Stimulated activated CD8-positive, alpha-beta memory T cell treated with anti-CD3 and anti-CD28 coated beads, Interleukin-12 subunit alpha, Interleukin-12 subunit beta, amount 100 ng/mL, for 24 hours (primary cell): ENCODE results near the gene MLN.

ENCODE experiments used
- DNase-seq: peaks from one replicate; pipeline ENCODE4 v3.0.0-alpha.2; 2020; ENCODE audit errors: extremely low read depth

The MLN gene

GRCh38 chr6:33813990-33814985 is 10.5 kb upstream of the MLN start:
- DNase-seq, result no peak

GRCh38 chr6:33813246-33813904 is 9.6 kb upstream of the MLN start:
- no peak for DNase-seq

- no peak for DNase-seq
These were observed 8.9 kb upstream of the MLN start for GRCh38 chr6:33812669-33813068.

- DNase-seq, result no peak
These were observed 5.8 kb upstream of the MLN start for GRCh38 chr6:33809594-33809993.

GRCh38 chr6:33808641-33809180 is 4.9 kb upstream of the MLN start:
- no peak for DNase-seq

GRCh38 chr6:33807606-33808005 is 3.8 kb upstream of the MLN start:
- no peak for DNase-seq

GRCh38 chr6:33806841-33807240 is 3.0 kb upstream of the MLN start:
- no peak for DNase-seq

- no peak for DNase-seq
These were observed 1.4 kb downstream of the MLN start for GRCh38 chr6:33802186-33802958.

GRCh38 chr6:33801611-33802010 is 2.2 kb downstream of the MLN start:
- DNase-seq, result no peak

GRCh38 chr6:33800248-33800969 is 3.4 kb downstream of the MLN start:
- DNase-seq, result no peak

- DNase-seq, result no peak
These were observed 4.2 kb downstream of the MLN start for GRCh38 chr6:33799454-33800113.

- no peak for DNase-seq
These were observed 5.4 kb downstream of the MLN start for GRCh38 chr6:33798343-33798848.

GRCh38 chr6:33797626-33798342 is 6.0 kb downstream of the MLN start:
- no peak for DNase-seq

GRCh38 chr6:33794910-33795623 is 8.7 kb downstream of the MLN start:
- DNase-seq, result no peak

- DNase-seq, result no peak
These were observed 10.8 kb downstream of the MLN start for GRCh38 chr6:33792981-33793380.

- DNase-seq, result no peak
These were observed 12.2 kb downstream of the MLN start for GRCh38 chr6:33791620-33792019.

GRCh38 chr6:33790910-33791309 is 12.9 kb downstream of the MLN start:
- no peak for DNase-seq

GRCh38 chr6:33790379-33790778 is 13.4 kb downstream of the MLN start:
- DNase-seq, result no peak

GRCh38 chr6:33789550-33789895 is 14.3 kb downstream of the MLN start:
- DNase-seq, result no peak
